ENCODE results near the gene LYPD6B.

- TF ChIP-seq, protein P1, sequence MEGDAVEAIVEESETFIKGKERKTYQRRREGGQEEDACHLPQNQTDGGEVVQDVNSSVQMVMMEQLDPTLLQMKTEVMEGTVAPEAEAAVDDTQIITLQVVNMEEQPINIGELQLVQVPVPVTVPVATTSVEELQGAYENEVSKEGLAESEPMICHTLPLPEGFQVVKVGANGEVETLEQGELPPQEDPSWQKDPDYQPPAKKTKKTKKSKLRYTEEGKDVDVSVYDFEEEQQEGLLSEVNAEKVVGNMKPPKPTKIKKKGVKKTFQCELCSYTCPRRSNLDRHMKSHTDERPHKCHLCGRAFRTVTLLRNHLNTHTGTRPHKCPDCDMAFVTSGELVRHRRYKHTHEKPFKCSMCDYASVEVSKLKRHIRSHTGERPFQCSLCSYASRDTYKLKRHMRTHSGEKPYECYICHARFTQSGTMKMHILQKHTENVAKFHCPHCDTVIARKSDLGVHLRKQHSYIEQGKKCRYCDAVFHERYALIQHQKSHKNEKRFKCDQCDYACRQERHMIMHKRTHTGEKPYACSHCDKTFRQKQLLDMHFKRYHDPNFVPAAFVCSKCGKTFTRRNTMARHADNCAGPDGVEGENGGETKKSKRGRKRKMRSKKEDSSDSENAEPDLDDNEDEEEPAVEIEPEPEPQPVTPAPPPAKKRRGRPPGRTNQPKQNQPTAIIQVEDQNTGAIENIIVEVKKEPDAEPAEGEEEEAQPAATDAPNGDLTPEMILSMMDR (IDR thresholded peaks at IDR 0.05; ENCODE audit: low read depth, low read length, missing input control) = no peak
- TF ChIP-seq, protein P2, sequence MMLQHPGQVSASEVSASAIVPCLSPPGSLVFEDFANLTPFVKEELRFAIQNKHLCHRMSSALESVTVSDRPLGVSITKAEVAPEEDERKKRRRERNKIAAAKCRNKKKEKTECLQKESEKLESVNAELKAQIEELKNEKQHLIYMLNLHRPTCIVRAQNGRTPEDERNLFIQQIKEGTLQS (IDR thresholded peaks at IDR 0.05) = no peak
- TF ChIP-seq RAD21 (IDR thresholded peaks at IDR 0.05) (no peak), REST (IDR thresholded peaks at IDR 0.05) (no peak), MAX (IDR thresholded peaks at IDR 0.05) (no peak), FOXA1 (IDR thresholded peaks at IDR 0.05) (no peak)
These were observed 146.5 kb downstream of the LYPD6B start for GRCh38 chr2:149184991-149185390.
